ENCODE data around the gene ATP8B2.

DNA sequence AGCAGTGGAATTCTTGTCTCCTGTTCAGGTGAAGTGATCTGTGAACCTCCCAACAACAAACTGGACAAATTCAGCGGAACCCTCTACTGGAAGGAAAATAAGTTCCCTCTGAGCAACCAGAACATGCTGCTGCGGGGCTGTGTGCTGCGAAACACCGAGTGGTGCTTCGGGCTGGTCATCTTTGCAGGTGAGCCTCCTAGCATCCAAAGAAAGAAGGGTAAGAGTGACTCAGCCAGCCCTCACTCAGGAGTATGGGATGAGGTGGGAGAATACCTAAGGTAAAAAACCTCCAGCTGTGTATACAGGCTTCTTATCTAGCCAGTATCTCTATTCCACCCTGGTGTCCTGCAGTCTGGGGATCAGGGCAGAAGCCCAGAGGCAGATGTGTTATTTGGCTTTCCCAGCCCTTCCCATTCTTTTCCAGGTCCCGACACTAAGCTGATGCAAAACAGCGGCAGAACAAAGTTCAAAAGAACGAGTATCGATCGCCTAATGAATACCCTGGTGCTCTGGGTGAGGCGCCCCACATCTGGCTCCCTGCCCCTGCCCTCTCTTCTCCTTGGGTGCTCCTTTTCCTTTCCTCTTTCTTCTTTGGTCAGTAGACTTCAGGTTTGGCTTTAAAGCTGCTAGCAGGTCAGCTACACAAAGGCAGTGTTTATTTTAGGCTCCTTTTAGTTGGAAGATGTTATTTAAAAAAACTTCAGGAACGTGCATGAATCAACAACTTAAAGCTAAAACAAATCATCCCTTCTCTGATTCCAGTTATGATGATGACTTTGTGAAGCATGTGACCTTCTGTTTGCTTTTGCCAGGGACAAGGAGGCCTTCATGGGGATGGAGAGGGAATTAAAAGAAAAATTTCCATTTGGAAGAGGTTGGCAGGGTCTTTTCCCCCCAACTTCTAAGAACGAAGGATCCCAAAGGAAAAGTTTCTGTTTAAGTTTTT lies 9.0 kb downstream of the ATP8B2 start:
- TF ChIP-seq, protein P1, sequence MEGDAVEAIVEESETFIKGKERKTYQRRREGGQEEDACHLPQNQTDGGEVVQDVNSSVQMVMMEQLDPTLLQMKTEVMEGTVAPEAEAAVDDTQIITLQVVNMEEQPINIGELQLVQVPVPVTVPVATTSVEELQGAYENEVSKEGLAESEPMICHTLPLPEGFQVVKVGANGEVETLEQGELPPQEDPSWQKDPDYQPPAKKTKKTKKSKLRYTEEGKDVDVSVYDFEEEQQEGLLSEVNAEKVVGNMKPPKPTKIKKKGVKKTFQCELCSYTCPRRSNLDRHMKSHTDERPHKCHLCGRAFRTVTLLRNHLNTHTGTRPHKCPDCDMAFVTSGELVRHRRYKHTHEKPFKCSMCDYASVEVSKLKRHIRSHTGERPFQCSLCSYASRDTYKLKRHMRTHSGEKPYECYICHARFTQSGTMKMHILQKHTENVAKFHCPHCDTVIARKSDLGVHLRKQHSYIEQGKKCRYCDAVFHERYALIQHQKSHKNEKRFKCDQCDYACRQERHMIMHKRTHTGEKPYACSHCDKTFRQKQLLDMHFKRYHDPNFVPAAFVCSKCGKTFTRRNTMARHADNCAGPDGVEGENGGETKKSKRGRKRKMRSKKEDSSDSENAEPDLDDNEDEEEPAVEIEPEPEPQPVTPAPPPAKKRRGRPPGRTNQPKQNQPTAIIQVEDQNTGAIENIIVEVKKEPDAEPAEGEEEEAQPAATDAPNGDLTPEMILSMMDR (IDR thresholded peaks at IDR 0.05; ENCODE audit: insufficient read depth, low read depth, low read length): no peak
- no peak for TF ChIP-seq EZH2 (IDR thresholded peaks at IDR 0.05; ENCODE audit: insufficient read depth, low read length)

All from astrocyte (in vitro differentiated cells and primary cell).